ENCODE results near the gene GATD1. TPM values are rescaled to one million over a fixed set of nuclear protein-coding genes. Genes with fewer than 3 reads are reported as not detected.

Gene GATD1
- total RNA-seq, 2 experiments from 2014 or later, result 59.8 to 62.4 TPM

DNA sequence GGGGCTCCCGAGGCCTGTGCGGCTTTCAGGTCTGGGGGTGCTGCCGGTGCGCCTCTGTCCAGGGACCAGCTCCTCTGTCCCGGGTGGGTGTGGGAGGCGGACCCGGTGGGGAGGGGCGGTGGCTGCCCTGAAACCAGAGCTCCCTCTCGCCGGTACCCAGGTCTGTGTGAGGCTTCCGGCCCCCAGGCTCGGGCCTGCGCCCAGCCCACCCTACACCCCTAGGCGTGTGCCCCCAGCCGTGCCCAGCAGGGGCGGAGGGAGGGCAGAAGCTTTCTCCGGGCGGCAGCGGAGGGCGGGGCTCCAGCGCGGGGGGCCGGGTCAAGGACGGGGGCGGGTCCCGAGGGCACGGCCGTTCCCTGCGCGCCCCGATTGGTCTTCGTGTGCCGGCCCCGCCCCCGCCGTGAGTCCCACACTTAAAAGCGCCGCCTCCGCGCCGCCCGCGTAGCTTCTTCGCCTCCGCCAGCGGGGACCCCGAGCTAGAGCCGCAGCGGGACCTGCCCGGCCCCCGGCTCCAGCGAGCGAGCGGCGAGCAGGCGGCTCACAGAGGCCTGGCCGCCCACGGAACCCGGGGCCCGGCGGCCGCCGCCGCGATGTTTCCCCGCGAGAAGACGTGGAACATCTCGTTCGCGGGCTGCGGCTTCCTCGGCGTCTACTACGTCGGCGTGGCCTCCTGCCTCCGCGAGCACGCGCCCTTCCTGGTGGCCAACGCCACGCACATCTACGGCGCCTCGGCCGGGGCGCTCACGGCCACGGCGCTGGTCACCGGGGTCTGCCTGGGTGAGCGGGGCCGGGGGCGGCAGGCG is 42.0 kb upstream of the GATD1 start:
- peak overlapping the region; percentile 82 for H3K4me3 Mint-ChIP-seq
- no peaks in the 10 kb centered on the region for H3K9me3 Mint-ChIP-seq
- peak overlapping the region; percentile 82 for H3K27ac Mint-ChIP-seq
- POLR2A ChIA-PET, result interaction anchor here (0.9 to 3.0 kb wide), 17 partner anchors 8 to 500 kb away, joined by 3 to 51 read pairs (median 8); partner anchors contain the start of genes CD151, CHID1, CRACR2B and DEAF1
- H3K27me3 Mint-ChIP-seq, result no peaks in the 10 kb centered on the region
- peaks cover 2% of the 10 kb centered on the region for H3K36me3 Mint-ChIP-seq
- peak; percentile 97 for DNase-seq
- ATAC-seq (ENCODE audit: low read depth), result peak; percentile 62
- peaks cover 7% of the 10 kb centered on the region for H3K4me1 Mint-ChIP-seq

DNA sequence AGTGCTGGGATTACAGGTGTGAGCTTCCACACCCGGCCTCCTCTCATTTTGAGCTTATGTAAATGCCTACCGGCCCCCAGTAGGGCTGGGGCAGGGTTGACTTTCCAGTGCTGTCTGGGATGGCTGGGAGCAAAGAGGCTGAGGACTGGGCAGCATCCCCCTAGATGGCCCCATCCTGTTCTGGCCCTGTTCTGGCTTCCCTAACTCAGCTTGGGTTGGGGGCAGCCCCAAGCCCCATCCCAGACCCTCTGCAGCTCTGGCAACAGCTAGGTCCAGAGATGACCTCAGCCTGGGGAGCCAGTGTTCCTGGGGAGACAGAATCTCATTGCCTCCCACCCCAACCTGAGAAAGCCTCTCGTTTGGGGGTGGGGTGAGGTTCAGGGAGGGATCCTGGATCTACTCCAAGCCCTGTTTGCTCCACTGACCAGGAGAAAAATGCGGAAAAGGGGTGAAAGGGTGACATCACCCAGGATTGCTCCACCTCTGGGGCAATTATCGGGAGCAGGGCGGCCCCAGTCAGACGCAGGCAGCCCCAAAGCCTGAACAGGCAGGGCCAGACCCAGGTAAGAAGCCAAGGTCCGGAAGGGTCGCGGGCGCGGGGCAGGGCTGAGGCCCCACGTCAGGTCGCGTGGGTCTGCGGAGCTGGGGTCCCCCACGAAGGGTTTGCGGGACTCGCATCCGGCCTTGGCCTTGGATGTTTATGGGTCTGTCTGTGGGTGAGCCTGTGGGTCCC is 41.3 kb upstream of the GATD1 start, which contains the start of gene PNPLA2:
PNPLA2 (plus strand) TSS at position 519 of the 733 bp plus-strand sequence. CDS start 805 bp downstream, outside the sequence.
- Mint-ChIP-seq H3K27ac (peak within 1 kb of the TSS; percentile 82), H3K27me3 (no peaks in the 10 kb centered on the region), H3K36me3 (peaks cover 3% of the 10 kb centered on the region), H3K4me3 (peak within 1 kb of the TSS; percentile 82), H3K9me3 (no peaks in the 10 kb centered on the region), H3K4me1 (peaks cover 7% of the 10 kb centered on the region)
- POLR2A ChIA-PET, result interaction anchor here (0.9 to 3.0 kb wide), 16 partner anchors 8 to 499 kb away, joined by 3 to 51 read pairs (median 10); partner anchors contain the start of genes CD151, CHID1, CRACR2B and DEAF1
- DNase-seq, result no peak
- no peak for ATAC-seq (ENCODE audit: low read depth)

DNA sequence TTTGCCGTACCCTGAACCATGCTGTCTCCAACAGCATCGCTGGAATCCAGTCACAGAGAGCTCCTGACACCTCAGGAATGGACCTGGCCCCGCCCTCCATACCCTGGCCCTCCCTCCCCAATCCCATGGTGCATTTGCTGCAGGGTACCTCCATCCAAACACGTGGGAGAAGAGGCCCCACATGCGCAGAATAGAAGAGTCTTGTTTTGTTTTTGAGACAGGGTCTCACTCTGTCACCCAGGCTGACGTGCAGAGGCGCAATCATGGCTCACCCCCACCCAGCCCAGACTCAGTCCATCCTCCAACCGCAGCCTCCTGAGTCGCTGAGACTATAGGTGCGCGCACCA is 39.1 kb upstream of the GATD1 start:
- no peaks in the 10 kb centered on the region for H3K9me3 Mint-ChIP-seq
- ATAC-seq (ENCODE audit: low read depth) (no peak), DNase-seq (no peak)
- no peak overlapping the region for H3K27ac Mint-ChIP-seq
- peaks cover 15% of the 10 kb centered on the region for H3K4me1 Mint-ChIP-seq
- H3K4me3 Mint-ChIP-seq, result no peak overlapping the region
- peaks cover 11% of the 10 kb centered on the region for H3K36me3 Mint-ChIP-seq
- POLR2A ChIA-PET, result no interaction called here
- no peaks in the 10 kb centered on the region for H3K27me3 Mint-ChIP-seq

DNA sequence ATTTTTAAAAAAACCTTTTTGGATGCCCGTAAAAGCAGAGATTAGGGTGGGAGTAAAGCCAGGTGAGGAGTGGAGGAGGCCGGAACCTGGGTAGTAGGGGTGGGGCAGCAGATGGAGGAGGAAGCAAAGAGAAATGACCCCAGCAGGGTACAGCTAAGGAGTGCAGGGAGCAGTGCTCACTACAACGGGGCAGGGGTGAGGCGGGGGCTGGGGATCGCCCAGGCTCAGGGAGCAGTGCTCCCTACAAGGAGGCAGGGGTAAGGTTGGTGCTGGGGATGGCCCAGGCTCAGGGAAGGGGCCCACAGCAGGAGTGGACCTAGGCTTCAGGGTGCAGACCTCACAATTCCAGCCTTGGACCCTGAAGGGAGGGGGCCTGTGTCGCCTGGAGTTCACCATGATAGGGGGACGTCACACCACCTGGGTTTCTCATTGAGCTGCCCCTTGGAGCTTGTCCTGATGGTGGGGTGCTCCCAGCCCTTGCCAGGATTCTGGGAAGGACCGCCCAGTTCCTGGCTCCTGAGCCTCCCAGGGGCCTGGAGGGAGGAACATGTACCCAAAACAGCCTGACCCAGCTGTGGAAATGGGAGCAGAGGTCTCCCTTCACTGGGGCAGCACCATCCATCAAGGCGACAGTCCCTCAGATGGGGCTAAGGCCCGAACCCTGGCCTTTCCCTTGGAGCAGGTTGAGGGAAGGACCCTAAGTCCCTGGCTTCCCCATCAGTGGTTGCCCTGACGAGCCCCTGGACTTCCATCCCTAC is 38.6 kb upstream of the GATD1 start:
- ATAC-seq (ENCODE audit: low read depth) (no peak), DNase-seq (no peak)
- H3K4me3 Mint-ChIP-seq, result no peak overlapping the region
- H3K9me3 Mint-ChIP-seq, result no peaks in the 10 kb centered on the region
- H3K27me3 Mint-ChIP-seq, result no peaks in the 10 kb centered on the region
- peaks cover 17% of the 10 kb centered on the region for H3K4me1 Mint-ChIP-seq
- no peak overlapping the region for H3K27ac Mint-ChIP-seq
- peaks cover 14% of the 10 kb centered on the region for H3K36me3 Mint-ChIP-seq
- POLR2A ChIA-PET, result no interaction called here

DNA sequence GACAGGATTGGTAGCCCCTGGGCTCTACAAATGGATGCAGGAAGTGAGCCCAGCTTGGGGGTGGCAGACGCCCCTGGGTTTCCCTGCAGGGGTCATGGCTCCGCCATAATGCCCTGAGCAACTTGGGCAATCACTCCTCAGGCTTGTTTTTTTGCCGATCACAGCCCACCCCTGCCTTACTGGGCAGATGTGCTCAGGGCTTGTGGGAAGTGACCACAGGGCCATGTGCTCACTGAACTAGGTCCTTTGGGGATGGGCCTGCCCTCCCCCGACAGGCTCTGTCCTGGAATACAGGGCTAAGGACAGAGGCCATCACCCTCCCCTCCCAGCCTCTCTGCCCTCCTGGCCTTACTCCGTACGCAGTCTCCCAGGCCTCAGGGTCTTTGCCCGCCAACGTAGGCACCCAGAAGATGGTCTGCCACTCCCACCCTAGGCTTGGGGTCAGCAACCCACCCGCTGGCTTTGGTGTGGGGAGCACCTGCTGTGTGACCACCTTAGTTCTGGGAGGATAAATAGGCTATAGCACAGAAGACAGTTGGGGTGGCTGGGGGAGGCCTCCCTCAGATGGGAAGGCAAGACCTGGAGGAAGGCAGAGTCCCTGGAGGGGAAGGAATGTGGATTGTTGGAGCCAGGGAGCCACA is 36.3 kb upstream of the GATD1 start:
- no peak for DNase-seq
- Mint-ChIP-seq H3K36me3 (peaks cover 14% of the 10 kb centered on the region), H3K4me3 (no peak overlapping the region), H3K9me3 (no peaks in the 10 kb centered on the region), H3K27me3 (no peaks in the 10 kb centered on the region), H3K27ac (no peak overlapping the region), H3K4me1 (peaks cover 21% of the 10 kb centered on the region)
- ATAC-seq (ENCODE audit: low read depth), result no peak
- POLR2A ChIA-PET, result interaction anchor here (1.1 kb wide), 1 partner anchor 19 kb away, joined by 4 read pairs; the partner anchor contains the start of gene CD151

DNA sequence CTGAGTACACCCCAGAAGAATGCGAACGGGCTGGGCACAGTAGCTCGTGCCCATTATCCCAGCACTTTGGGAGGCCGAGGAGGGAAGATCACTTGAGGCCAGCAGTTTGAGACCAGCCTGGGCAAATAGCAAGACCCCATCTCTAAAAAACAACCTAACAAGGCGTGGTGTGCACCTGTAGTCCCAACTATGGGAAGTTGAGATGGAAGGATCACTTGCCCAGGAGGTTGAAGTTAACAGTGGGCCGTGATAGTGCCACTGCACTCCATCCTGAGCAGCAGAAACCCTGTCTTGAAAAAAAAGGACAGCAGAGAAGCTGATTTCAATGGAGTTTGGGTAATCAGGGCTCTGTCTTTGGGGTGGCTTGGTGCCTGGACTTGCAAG is 35.8 kb upstream of the GATD1 start:
- Mint-ChIP-seq H3K36me3 (peaks cover 14% of the 10 kb centered on the region), H3K4me3 (no peak overlapping the region), H3K27me3 (no peaks in the 10 kb centered on the region), H3K27ac (no peak overlapping the region), H3K4me1 (peaks cover 23% of the 10 kb centered on the region), H3K9me3 (no peaks in the 10 kb centered on the region)
- POLR2A ChIA-PET, result interaction anchor here (1.1 kb wide), 1 partner anchor 20 kb away, joined by 4 read pairs; the partner anchor contains the start of gene CD151
- DNase-seq, result no peak
- no peak for ATAC-seq (ENCODE audit: low read depth)

DNA sequence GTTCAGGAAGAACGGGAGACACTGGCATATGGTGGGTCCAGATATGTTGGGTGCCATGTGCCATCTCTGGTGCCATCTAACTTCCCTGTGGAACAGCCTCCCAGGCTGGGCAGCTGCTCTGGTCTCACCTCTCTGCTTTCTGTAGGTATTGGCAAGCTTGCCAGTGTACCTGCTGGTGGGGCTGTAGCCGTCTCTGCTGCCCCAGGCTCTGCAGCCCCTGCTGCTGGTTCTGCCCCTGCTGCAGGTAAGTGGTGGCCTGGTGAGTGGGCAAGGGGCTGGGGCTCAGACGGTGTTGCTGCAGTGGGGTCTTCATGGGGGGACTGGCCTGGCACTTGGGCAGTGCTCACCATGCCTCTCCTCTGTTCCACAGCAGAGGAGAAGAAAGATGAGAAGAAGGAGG is 35.1 kb upstream of the GATD1 start:
- POLR2A ChIA-PET, result interaction anchor here (1.1 kb wide), 1 partner anchor 20 kb away, joined by 4 read pairs; the partner anchor contains the start of gene CD151
- Mint-ChIP-seq H3K27me3 (no peaks in the 10 kb centered on the region), H3K4me3 (no peak overlapping the region), H3K27ac (peak overlapping the region; percentile 45), H3K9me3 (no peaks in the 10 kb centered on the region), H3K36me3 (peaks cover 14% of the 10 kb centered on the region), H3K4me1 (peaks cover 26% of the 10 kb centered on the region)
- no peak for ATAC-seq (ENCODE audit: low read depth)
- no peak for DNase-seq

DNA sequence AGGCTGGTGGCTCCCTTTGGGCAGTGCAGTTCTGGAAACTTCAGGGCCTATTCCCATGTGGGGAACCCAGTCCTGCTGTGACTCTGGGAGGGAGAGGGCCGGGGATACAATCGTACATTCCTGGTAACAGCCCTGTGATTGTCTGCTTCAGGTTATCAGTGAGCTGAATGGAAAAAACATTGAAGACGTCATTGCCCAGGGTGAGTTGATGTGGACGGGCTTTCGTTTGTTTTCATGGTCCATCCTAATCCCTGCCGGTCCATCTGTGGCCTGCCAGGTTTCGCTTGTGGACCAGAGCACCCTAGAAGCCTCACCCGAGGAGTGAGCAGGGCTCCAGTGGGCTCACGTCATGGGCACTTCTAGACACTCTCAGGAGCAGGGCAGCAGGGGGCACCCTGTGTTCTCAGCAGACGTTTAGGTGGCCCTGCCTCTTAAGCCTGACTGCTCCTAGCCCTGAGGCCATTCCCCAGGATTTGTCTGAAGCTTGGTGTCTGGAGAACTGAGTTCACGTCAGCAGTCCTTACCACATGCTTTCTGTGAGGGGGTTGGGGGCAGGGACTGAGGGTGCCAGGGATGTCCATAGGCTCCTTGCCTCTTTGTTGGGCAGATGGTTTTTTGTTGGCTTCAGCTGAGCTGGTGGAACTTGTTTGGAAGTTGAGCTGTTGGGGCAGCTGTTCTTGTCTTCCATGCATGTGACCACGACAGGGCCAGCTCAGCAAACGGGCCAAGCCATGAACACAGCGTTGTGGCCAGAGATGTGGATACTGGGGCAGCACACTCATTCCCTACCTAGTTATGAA is 34.4 kb upstream of the GATD1 start:
- peaks cover 14% of the 10 kb centered on the region for H3K36me3 Mint-ChIP-seq
- no peaks in the 10 kb centered on the region for H3K9me3 Mint-ChIP-seq
- peak overlapping the region; percentile 79 for H3K27ac Mint-ChIP-seq
- POLR2A ChIA-PET, result interaction anchor here (0.8 to 1.3 kb wide), 2 partner anchors 8 to 30 kb away, joined by 3 to 21 read pairs; partner anchors contain the start of gene PNPLA2
- peaks cover 26% of the 10 kb centered on the region for H3K4me1 Mint-ChIP-seq
- DNase-seq (no peak), ATAC-seq (ENCODE audit: low read depth) (no peak)
- H3K27me3 Mint-ChIP-seq, result no peaks in the 10 kb centered on the region
- H3K4me3 Mint-ChIP-seq, result peak overlapping the region; percentile 91

DNA sequence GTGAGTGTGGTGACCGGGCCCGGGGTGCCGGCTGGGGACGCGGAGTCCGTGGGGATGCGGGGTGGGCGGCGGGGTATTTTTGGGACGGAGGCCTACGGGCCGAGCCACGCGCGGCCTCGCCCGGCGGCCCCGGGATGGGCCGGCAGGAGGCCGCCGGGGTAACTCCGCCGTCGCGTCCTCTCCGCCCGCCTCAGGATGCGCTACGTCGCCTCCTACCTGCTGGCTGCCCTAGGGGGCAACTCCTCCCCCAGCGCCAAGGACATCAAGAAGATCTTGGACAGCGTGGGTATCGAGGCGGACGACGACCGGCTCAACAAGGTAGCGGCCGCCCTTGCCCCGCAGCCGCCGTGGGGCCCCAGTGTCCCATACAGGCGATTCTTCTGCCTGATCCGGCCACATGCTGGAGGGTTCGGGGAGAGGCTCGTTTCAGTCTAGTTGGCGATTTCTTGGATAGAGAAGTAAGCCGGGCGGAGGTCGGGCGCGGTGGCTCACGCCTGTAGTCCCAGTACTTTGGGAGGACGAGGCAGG is 32.8 kb upstream of the GATD1 start:
- H3K4me3 Mint-ChIP-seq, result peak overlapping the region; percentile 91
- POLR2A ChIA-PET, result interaction anchor here (0.6 to 2.9 kb wide), 14 partner anchors 9 to 303 kb away, joined by 3 to 51 read pairs (median 6); partner anchors contain the start of genes CD151, CRACR2B, PNPLA2 and RNH1
- ATAC-seq (ENCODE audit: low read depth) (peak; percentile 8), DNase-seq (no peak)
- H3K9me3 Mint-ChIP-seq, result no peaks in the 10 kb centered on the region
- peaks cover 14% of the 10 kb centered on the region for H3K36me3 Mint-ChIP-seq
- no peaks in the 10 kb centered on the region for H3K27me3 Mint-ChIP-seq
- H3K4me1 Mint-ChIP-seq, result peaks cover 27% of the 10 kb centered on the region
- H3K27ac Mint-ChIP-seq, result peak overlapping the region; percentile 97

DNA sequence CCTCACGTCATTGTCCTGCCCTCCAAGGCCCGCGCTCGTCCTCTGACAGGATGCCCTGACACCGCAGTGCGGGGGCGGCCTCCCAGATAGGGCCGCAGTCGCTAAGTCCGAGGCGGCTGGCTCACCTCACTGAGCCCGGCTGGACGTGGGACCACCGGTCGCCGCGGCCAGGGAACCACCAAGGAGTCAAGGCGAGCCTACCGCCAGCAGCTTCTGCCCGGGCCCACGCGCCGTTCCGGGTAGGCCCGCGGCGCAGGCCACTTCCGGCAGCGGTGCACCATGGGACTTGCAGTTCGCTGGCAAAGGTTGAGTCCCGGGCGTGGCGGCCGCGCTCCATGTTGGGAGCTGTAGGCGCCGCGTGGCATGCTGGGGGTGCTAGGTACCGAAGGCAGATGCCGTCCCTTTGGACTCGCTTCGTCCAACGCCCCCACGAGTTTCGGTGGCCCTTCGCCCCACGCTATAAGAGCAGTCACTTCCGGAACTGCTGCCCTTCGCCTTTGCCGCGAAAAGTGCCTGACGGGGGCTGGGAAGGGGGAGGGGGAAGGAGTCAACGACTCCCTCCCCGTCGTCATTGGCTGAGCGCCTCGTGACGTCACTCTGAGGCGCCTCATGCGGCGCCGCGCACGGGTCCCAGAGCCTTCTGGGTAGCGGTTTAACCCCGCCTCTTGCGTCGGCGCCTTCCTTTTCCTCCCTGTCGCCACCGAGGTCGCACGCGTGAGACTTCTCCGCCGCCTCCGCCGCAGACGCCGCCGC is 32.2 kb upstream of the GATD1 start, which contains the start of gene RPLP2:
RPLP2 (plus strand) TSS at position 681 of the 753 bp plus-strand sequence. CDS start 268 bp downstream, outside the sequence.
- Mint-ChIP-seq H3K4me1 (peaks cover 27% of the 10 kb centered on the region), H3K4me3 (peak within 1 kb of the TSS; percentile 91), H3K27ac (peak within 1 kb of the TSS; percentile 97), H3K27me3 (no peaks in the 10 kb centered on the region), H3K9me3 (no peaks in the 10 kb centered on the region), H3K36me3 (peaks cover 14% of the 10 kb centered on the region)
- ATAC-seq (ENCODE audit: low read depth), result peak; percentile 81
- peak; percentile 98 for DNase-seq
- POLR2A ChIA-PET, result interaction anchor here (0.6 to 2.9 kb wide), 13 partner anchors 10 to 303 kb away, joined by 3 to 51 read pairs (median 5); partner anchors contain the start of genes CD151, CRACR2B, PNPLA2 and RNH1

Data from activated naive CD8-positive, alpha-beta T cell treated with anti-CD3 and anti-CD28 coated beads, Interleukin-2, amount 10 ng/mL, durations not matched to agents 7 days and 5 days (primary cell).